ENCODE results near the gene NPY.
"Not testable (repeated sequence)": the region's sequence is repeated elsewhere in the genome, so short reads cannot be mapped to it uniquely, and the experiment has no call there.

The NPY gene

GRCh38 chr7:24283897-24284698 lies at the start of gene NPY:
Gene NPY (plus strand): TSS chr7:24284190. CDS start chr7:24285241, 1,051 bp downstream.
- DNase-seq, result no peak

- no peak for DNase-seq
These were observed 44.7 kb upstream of the NPY start for GRCh38 chr7:24239260-24239659.

GRCh38 chr7:24241206-24241605 lies 42.8 kb upstream of the NPY start:
- DNase-seq, result no peak

DNA sequence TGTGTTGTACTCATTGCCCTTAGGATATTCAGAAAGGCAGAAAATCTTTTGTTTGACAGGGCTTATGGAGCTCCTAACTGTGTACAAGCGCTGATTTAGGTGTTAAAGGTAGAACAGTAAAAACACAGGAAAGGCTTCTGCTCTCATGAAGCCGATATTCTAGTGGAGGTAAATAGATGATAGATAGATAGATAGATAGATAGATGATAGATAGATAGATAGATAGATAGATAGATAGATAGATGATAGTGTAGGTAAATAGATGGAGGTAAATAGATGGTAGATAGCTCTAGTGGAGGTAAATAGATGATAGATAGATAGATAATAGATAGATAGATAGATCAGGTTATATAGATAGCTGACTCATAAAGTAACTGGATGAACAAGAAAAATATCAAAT lies 39.4 kb upstream of the NPY start:
- no peak for DNase-seq

DNA sequence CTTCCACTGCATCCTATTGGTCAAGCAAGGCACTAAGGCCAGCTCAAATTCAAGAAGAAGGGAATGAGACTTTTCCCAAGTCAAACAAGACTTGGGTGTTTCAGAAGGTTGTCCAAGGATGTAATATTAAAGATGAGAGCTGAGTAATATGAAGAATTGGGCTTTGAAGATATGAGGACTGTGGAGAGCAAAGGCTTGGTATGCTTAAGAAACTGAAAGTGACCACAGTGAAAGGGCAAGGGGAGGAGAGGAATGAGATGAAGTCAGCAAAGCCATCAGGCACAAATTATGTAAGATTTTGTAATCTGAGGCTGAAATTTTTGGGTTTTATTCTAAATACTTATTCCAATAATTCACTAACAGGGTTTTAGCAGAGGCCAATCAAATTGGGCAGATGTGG lies 38.6 kb upstream of the NPY start:
- no peak for DNase-seq

DNA sequence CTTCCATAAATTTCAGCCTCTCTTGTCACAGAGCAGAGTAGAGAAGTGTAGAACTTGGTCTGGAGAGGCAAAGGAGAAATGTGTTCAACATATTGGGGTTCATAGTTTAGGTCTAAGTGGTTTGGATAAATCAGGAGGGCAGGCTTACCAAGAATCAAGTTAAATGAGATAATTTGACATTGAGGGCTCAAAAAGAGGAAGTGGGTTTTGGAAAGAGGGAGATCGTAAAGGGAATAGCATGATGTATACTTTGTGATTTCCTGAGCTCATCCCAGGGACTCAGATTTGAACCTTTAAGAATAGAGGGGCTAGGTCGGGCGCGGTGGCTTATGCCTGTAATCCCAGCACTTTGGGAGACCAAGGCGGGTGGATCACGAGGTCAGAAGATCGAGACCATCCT lies 34.7 kb upstream of the NPY start:
- no peak for DNase-seq

DNA sequence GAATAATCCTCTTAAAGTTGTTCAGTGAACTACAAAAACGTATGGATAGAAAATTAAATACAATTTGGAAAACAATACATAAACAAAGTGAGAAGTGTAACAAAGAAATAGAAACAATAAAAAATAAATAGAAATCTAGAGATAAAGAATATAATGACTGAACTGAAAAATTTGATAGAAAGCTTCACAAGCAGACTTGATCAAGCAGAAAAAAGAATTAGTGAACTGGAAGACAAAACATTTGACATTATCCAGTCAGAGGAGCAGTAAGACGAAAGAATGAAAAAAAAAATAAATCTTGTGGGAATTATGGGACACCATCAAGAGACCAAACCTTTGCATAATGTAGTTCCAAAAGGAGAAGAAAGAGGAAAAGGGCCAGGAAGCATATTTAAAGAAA lies 32.4 kb upstream of the NPY start:
- no peak for DNase-seq

- no peak for DNase-seq
These were observed 28.9 kb upstream of the NPY start for GRCh38 chr7:24255139-24255538.

GRCh38 chr7:24258324-24258723 lies 25.7 kb upstream of the NPY start:
- DNase-seq, result not testable (repeated sequence)

DNA sequence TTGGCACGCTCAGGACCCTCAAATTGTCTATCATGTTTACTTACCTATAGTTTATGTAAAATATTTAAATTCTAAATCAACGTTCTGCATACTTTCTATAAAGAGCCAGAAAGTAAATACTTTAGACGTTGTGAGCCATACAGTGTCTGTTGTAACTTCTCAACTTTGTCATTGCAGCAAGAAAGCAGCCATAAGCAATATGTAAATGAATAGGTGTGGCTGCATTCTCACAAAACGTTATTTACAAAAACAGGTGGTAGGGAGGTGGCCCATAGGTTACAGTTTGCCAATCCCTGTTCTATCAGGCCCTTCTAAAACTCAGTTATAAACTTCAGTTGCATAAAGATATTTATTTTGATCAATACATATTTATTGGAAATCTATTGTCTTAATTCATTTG lies 12.1 kb upstream of the NPY start:
- DNase-seq, result no peak

GRCh38 chr7:24279512-24279911 lies 4.5 kb upstream of the NPY start:
- DNase-seq, result no peak

DNA sequence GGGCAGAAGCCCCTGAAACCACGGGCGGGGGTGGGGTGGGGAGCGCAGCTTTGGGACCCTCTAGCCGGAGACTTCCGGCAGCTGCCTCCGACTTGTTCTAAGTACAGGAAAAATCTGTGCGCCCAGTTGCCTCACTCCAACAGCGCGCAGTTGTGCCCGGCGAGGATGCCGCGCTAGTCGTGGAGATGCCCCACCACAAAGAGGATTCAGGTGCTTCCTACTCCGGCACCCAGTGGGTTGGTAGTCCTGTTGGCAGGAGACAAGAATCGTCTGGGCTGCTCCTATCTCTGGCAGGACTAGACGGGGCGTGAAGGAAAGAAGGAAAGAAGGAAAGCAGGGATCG lies 465 bp upstream of the NPY start:
- no peak for DNase-seq

- no peak for DNase-seq
These were observed 913 bp downstream of the NPY start for GRCh38 chr7:24284699-24285506.

GRCh38 chr7:24290004-24290641 lies 6.1 kb downstream of the NPY start:
- DNase-seq, result no peak

DNA sequence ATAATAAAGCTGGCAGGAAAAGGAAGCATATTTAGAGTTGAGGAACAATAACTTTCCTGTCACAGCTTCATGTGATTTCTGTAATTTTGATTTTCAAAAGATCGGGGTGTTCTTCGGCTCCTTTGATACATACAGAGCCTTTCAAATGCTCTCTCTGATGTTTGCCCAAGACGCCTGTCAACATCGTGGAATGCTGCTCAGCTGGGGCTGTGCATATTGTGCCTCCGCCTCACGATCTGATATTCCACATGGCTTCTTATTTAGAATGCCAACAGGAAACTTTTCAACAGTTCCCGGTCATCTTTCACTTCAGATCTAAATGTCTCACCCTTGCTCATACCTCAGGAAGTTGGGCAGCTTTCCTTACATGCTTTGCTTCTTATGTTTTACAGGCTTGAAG lies 7.3 kb downstream of the NPY start:
- no peak for DNase-seq

- DNase-seq, result no peak
These were observed 13.4 kb downstream of the NPY start for GRCh38 chr7:24297362-24297761.

- no peak for DNase-seq
These were observed 14.7 kb downstream of the NPY start for GRCh38 chr7:24298696-24299095.

GRCh38 chr7:24299192-24299591 lies 15.2 kb downstream of the NPY start:
- DNase-seq, result no peak

- no peak for DNase-seq
These were observed 17.7 kb downstream of the NPY start for GRCh38 chr7:24301703-24302102.

DNA sequence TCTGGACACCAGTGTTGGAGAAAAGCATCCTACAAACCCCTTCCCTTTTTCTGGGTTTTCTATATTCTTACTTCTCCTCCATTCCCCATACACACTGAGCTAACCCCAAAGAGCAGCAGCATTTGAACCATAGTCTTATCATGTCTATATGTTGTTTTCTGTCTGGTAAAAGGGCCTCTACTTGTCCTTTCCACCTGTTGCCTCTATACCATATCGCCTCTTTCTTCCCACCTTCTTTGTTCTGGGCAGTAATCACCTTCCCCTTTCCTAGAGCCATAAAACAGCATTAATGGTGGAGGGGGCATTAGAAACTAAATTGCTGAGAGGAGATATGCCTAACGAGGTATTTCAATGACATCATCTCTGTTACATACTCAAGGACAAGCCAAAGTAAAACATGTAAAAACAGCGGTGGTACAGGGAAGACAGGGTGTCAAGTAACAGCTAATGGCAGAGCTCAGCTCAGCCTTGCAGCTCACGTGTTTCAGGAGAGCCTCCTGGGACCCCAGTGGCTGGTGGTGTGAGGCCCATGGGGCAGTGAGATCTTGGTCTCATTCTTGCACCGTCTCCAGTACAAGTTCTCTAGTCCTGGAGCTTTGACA lies 20.6 kb downstream of the NPY start:
- DNase-seq, result no peak

DNA sequence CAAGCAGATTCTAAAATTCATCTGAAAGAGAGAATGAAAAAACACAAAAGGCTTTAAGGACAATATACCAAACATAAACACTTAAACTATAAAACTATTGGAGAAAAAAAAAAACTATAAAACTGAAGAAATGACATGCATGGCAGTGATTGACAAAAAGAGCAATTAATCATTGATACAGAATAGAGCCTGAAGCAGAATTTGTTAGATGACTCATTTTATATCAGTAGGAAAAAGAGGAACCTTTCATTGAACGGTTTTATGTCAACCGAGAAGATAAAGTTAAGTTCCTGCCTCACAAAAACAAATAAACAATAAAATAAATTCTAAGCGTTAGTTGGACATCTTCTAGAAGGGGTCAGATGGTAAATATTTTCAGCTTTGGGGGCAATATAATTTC lies 23.3 kb downstream of the NPY start:
- no peak for DNase-seq

GRCh38 chr7:24312588-24312987 lies 28.6 kb downstream of the NPY start:
- no peak for DNase-seq

DNA sequence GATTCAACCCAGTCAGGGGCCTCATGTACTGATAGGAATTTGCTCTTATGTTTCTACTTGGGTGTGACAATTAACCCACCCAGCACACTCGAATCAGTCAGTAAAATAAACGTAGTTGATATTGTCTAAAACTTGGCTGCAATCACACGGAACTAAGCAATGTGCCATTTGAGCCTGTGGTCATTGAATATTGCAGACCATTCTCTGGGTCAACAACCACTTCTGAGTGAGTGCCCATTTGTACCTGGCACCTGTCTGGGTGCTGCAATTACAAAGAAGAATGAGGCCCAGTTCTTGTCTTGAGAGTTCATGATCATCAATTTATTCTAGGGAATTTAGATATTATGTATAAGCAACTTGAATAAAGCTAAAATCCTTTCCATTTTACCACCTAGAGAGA lies 29.8 kb downstream of the NPY start:
- DNase-seq, result no peak

DNA sequence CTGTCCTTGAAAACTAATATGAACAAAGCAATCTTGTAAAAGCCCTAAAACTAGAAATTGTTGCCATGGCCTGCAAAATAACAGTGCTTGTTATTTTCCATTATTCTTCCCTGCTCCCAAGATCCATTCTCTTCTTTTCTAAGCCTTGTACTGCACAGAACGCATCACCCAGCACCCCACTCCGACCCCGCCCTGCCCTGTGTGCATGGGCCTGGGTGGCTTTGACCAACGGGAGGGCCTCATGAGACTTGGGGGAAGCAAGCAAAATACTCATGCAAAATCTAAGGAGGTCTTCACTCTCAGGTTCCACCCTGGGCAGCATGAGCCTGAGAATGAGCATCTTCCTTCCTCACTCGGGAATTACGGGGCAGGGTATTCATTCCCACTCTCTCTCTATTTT lies 32.4 kb downstream of the NPY start:
- DNase-seq, result no peak

All from activated CD4-positive, alpha-beta T cell treated with anti-CD3 and anti-CD28 coated beads, Interleukin-2, amount 50 U/mL, for 1 hour (primary cell).